ENCODE results near the gene GRID1.
"Not testable (repeated sequence)": the region's sequence is repeated elsewhere in the genome, so short reads cannot be mapped to it uniquely, and the experiment has no call there.

GRID1 gene

GRCh38 chr10:86041116-86041515 is 325.5 kb downstream of the GRID1 start:
- DNase-seq (ENCODE audit: low read depth): no peak
- TF ChIP-seq CTCF (IDR thresholded peaks at IDR 0.05; ENCODE audit: low read length, missing control alignments): no peak
- H3K4me3 ChIP-seq (replicated peaks; ENCODE audit: low read depth, low read length): no peak overlapping the region

DNA sequence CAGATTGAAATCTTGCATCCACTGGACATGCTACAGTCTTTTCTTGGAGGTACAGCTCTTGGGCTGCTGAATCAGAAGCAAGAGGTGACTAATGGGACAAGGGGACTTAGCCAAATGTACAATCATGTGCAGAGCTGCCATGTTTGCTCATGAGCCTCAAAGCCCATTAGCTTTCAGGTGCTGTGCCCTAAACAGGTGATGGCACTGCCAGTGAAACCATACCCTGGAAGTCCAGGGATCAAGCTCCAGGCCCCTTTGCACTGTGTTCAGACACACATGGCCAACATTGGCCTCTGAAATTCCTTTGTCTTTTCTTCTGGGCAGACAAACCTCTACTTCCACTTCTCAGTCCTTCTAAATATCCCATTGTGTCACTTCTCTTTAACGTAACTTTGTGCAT is 328.2 kb downstream of the GRID1 start:
- no peak overlapping the region for H3K4me3 ChIP-seq (replicated peaks; ENCODE audit: low read depth, low read length)
- no peak for DNase-seq (ENCODE audit: low read depth)
- TF ChIP-seq CTCF (IDR thresholded peaks at IDR 0.05; ENCODE audit: low read length, missing control alignments): no peak

- no peak overlapping the region for H3K4me3 ChIP-seq (replicated peaks; ENCODE audit: low read depth, low read length)
- no peak for TF ChIP-seq CTCF (IDR thresholded peaks at IDR 0.05; ENCODE audit: low read length, missing control alignments)
- no peak for DNase-seq (ENCODE audit: low read depth)
Observed at GRCh38 chr10:86037096-86037495, 329.5 kb downstream of the GRID1 start.

GRCh38 chr10:86036544-86036831 is 330.1 kb downstream of the GRID1 start:
- no peak for DNase-seq (ENCODE audit: low read depth)
- no peak for TF ChIP-seq CTCF (IDR thresholded peaks at IDR 0.05; ENCODE audit: low read length, missing control alignments)
- H3K4me3 ChIP-seq (replicated peaks; ENCODE audit: low read depth, low read length): no peak overlapping the region

DNA sequence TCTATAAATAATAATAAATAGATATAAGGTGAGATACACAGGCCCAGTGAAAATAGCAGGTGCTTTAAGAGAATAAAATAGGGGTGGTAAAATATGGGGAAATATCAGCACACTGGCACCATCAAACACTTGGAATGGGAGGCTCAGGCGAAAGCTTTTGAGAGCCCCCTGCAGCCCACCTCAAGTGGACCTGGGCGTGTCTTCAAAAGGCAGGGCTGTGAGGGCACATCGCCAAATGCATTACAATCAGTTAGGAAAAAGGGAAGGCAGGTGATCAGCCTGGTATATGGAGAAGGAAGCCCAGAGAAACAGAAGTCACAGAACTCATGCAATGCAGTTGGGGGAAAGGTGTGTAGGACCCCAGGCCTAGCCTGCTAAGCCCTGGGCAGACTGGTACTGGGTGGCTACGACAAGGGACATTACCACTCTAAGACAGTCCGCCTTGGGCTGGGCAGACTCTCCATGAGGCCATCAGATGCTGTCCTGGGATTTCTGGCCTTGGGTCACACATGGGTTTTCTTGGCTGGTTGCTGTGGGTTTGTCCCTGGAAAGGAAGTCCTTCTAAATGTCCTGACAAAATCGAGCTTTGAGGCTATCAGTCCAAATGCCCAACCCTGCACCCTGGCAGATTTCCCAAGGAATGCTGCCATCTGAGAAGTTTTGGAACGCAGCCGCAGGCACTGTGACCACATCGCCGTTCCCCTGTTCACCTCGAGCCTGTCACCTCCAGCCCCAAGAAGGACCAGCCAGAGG is 330.6 kb downstream of the GRID1 start:
- no peak overlapping the region for H3K4me3 ChIP-seq (replicated peaks; ENCODE audit: low read depth, low read length)
- DNase-seq (ENCODE audit: low read depth): no peak
- TF ChIP-seq CTCF (IDR thresholded peaks at IDR 0.05; ENCODE audit: low read length, missing control alignments): no peak

DNA sequence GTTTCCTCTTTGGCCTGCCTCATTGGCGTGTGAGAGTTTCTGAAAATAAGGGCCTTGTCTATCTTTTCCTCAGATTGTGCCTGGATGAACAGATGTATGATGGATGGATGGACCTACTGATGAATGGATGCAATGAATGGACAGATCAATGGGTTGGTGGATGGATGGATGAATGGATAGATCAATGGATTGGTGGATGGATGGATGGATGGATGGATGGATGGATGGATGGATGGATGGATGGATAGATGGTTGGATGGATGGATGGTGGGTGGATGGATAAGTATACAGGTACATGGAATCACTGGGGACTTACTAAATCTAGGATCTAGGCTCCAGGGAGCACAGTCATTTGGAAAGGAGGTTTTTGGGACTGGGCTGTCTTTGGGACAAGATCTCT is 331.9 kb downstream of the GRID1 start:
- no peak for DNase-seq (ENCODE audit: low read depth)
- H3K4me3 ChIP-seq (replicated peaks; ENCODE audit: low read depth, low read length): no peak overlapping the region
- no peak for TF ChIP-seq CTCF (IDR thresholded peaks at IDR 0.05; ENCODE audit: low read length, missing control alignments)

- H3K4me3 ChIP-seq (replicated peaks; ENCODE audit: low read depth, low read length): no peak overlapping the region
- no peak for DNase-seq (ENCODE audit: low read depth)
- no peak for TF ChIP-seq CTCF (IDR thresholded peaks at IDR 0.05; ENCODE audit: low read length, missing control alignments)
Observed at GRCh38 chr10:86033581-86033980, 333.0 kb downstream of the GRID1 start.

DNA sequence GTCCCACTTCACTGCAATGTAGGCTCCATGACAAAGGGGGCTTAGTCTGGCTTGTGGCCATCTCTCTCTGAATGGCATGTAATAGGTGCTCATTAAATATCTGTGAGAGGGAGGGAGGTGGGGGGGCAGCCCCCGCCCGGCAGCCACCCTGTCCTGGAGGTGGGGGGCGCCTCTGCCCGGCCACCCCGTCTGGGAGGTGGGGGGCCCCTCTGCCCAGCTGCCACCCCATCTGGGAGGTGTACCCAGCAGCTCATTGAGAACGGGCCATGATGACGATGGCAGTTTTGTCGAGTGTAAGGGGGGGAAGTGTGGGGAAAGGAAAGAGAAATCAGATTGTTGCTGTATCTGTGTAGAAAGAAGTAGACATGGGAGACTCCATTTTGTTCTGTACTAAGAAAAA is 334.5 kb downstream of the GRID1 start:
- not testable (repeated sequence) for DNase-seq (ENCODE audit: low read depth); H3K4me3 ChIP-seq (replicated peaks; ENCODE audit: low read depth, low read length)

Measured in fibroblast of pulmonary artery (primary cell).